ENCODE results near the gene COL1A1.

Gene COL1A1

GRCh38 chr17:50201276-50201854 is at the start of gene COL1A1:
Gene COL1A1, minus strand, starts transcription at chr17:50201631. Its CDS starts 118 bp downstream, at chr17:50201513.
- DNase-seq (ENCODE audit: low read depth, low spot score) = no peak

DNA sequence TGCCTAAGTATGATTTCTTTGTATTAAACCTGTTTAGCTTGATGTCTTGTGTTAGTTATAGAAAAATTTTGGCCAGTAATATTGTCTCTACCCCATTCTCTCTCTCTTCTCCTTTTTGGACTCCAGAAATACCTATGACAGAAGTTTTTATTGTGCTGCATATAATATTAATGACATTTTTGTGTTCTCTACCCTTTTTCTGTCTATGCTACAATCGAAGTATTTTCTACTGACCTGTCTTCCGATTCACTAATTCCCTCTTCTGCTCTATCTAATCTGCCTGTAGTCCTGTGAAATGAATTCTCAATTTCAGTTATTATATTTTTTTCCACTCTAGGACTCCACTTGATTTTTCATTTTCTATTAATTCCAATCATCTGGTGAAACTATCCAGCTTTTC is 46.8 kb upstream of the COL1A1 start:
- no peak for DNase-seq (ENCODE audit: low read depth, low spot score)

DNA sequence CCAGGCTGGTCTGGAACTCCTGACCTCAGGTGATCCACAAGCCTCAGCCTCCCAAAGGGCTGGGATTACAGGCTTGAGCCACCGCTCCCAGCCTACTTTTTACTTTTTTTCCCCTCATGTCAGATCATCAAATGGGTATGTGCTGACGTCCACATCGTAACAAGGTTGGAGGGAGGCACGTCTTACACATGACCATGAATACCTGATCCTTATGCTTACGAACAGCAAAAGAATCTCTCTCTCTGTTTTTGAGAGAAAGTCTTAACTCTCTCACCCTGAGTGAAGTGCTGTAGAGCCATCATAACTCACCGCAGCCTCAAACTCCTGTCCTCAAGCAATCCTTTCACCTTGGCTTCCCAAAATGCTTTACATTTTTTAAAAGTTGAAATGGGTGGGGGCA is 43.3 kb upstream of the COL1A1 start:
- DNase-seq (ENCODE audit: low read depth, low spot score) = no peak

DNA sequence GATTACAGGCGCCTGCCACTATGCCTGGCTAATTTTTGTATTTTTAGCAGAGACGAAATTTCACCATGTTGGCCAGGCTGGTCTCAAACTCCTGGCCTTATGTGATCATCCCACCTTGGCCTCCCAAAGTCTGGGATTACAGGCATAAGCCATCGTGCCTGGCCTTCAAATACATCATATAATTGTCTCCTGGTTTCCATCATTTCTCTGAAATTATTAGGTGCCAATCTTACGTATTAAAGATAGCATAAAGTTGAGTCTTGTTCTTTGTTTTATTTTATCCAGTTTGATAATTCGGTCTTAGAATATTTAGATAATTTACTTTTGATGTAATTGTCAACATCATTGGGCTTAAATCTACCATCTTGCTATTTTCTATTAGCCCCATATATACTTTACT is 40.0 kb upstream of the COL1A1 start:
- DNase-seq (ENCODE audit: low read depth, low spot score) = no peak

GRCh38 chr17:50240851-50241250 is 39.4 kb upstream of the COL1A1 start:
- DNase-seq (ENCODE audit: low read depth, low spot score) = no peak

GRCh38 chr17:50239937-50240336 is 38.5 kb upstream of the COL1A1 start:
- DNase-seq (ENCODE audit: low read depth, low spot score) = no peak

DNA sequence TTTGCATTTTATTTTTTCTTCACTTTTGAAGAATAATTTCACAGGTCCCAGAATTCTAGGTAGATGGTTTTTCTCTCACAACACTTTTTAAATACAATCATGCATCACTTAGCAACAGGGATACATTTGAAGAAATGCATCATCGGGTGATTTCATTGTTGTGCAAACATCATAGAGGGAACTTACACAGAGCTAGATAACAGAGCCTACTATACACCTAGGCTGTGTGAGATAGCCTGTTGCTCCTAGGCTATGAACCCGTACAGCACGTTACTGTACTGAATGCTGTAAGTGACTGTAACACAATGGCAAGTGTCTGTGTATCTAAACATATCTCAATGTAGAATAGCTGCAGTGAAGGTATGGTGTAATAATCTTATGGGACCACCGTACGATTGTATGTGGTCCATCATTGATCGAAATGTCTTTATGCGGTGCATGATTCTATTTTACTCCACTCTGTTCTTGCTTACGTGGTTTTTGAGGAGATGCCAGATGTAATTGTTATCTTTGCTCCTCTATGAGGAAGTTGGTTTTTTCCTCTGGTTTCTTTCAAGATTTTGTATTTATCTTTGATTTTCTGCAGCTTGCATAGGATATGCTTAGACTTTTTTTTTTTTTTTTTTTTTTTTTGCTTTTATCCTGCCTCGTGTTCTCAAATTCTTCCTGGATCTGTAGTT is 37.3 kb upstream of the COL1A1 start:
- no peak for DNase-seq (ENCODE audit: low read depth, low spot score)

- no peak for DNase-seq (ENCODE audit: low read depth, low spot score)
Measured at GRCh38 chr17:50237901-50238300, 36.5 kb upstream of the COL1A1 start.

DNA sequence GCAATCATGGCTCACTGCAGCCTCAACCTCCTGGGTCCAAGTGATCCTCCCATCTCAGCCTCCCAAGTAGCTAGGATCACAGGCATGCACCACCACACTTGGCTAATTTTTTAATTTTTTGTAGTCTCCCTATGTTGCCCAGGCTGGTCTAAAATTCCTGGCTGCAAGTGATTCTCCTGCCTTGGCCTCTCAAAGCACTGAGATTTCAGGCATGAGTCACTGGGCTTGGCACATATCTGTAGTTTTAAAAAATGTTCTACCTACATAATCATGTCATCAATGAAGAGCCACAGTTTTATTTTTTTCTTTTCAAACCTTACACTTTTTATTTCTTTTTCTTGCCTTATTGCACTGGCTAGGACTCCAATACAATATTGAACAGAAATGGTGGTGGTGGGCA is 33.1 kb upstream of the COL1A1 start:
- DNase-seq (ENCODE audit: low read depth, low spot score) = no peak

GRCh38 chr17:50225701-50226240 is 24.3 kb upstream of the COL1A1 start:
- no peak for DNase-seq (ENCODE audit: low read depth, low spot score)

DNA sequence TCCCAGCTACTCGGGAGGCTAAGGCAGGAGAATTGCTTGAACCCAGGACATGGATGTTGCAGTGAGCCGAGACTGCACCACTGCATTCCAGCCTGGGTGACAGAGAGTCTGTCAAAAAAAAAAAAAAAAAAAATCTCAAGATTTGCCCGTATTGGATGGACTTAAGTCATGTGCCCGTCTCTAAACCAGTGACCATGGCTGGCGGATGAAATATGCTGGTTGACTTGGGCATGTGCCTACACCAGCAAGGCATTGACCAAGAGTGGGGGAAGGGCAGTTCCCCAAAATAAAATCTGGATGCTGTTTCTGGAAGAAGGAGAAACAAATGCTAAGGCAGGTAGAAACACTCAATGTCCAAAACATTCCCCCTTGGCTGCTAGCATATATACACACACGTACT is 21.5 kb upstream of the COL1A1 start:
- no peak for DNase-seq (ENCODE audit: low read depth, low spot score)

GRCh38 chr17:50221864-50222545 is 20.6 kb upstream of the COL1A1 start:
- no peak for DNase-seq (ENCODE audit: low read depth, low spot score)

DNA sequence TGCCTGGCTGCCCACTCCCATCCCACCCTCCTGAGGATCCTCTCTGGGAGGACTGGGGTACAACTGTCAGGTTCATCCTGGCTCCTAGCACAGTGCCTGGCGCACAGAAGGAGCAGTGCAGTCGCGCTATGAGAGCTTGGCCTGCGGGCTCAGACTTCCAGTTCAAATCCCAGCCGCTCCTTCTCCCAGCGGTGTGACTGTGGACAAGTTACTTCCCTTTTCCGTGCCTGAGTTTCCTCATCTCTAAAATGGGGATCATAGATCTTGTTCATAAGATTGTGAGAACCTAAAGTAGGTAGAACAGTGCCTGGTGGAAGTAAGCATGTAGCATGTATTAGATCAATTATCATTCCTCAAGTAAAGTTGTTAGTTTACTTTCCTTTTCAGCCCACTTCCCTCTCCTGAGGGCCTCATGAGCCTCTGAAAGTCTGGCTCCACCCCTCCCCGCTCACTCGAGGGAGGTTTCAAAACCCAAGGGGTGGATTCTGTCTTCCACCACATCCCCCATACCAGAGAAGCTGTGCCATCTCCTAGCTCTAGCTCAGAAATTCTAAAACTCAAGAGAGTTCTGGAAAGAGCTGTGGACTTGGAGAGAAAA is 19.9 kb upstream of the COL1A1 start:
- DNase-seq (ENCODE audit: low read depth, low spot score) = no peak

GRCh38 chr17:50220811-50221210 is 19.4 kb upstream of the COL1A1 start:
- DNase-seq (ENCODE audit: low read depth, low spot score) = no peak

- DNase-seq (ENCODE audit: low read depth, low spot score) = no peak
Measured at GRCh38 chr17:50219939-50220465, 18.6 kb upstream of the COL1A1 start.

DNA sequence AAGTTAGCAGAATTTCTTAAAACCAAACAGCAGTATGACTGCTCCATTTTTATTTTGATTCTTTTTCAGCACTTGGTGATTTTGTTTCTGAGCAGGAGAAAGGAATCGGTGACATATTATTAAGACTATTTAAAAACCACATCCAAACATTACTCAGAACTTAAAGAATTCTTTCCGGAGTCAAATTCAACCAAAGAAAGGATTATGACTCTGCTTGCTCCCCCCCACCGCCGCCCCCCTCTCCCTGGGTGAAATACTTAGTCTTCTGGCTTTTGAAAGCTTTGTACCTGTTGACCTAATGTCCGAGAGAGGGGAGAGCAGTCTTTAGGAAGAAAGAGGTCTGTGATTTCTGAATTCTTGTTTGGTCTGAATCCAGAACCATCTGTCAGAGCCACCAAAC is 17.9 kb upstream of the COL1A1 start:
- DNase-seq (ENCODE audit: low read depth, low spot score) = no peak

GRCh38 chr17:50218771-50219315 is 17.4 kb upstream of the COL1A1 start:
- peak; percentile 49 for DNase-seq (ENCODE audit: low read depth, low spot score)

DNA sequence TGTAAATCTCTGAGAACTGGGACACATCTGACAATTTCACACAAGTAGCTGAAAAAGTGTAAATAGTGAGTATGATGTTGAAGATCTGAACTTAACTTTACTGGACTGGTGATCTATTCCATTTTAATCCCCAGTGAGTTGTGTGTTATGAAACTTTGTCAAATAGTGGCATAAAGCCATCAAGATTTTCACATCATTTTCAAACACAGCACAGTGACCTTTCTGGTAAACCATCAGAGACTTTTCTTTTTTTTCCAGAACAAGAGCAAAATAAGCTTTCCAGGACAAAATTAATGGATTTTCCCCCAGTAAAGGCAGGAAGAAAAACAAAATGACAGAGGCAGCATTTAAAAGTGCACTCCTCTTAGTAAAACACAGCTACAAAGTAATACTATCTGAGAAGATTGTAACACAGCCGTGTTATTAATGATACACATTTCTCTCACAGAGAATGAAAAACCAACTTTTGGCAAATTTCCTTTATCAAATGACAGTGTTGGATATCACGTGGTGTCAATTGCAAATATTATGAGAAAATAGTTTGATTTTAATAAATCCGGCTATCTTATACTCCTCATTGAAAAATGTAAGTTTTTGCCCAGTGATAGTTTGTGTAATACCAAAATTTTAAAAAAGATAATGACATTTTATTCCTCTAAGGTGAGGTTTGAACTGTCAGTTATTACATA is 16.8 kb upstream of the COL1A1 start:
- DNase-seq (ENCODE audit: low read depth, low spot score) = no peak

DNA sequence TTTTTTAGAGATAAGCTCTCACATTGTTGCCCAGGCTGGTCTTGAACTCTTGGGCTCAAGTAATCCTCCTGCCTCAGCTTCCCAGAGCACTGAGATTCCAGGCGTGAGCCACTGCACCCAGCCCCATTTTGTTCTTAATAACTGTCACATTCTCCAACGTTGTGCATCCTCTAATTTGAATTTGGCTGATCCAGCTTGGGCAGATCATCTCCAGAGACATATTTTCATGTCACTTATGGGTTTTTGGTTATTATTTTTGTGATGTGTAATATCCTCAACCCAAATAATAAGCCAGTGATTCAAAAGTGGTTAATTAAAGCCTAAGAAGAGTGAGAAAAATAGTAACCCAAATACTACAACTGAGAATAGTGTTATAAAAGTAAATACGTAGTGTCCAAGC is 16.2 kb upstream of the COL1A1 start:
- no peak for DNase-seq (ENCODE audit: low read depth, low spot score)

- no peak for DNase-seq (ENCODE audit: low read depth, low spot score)
Measured at GRCh38 chr17:50214976-50215760, 13.7 kb upstream of the COL1A1 start.
